ENCODE data around the gene CCL23. TPM values are rescaled to one million over a fixed set of nuclear protein-coding genes. Genes with fewer than 3 reads are reported as not detected.
"Not testable (repeated sequence)": the region's sequence is repeated elsewhere in the genome, so short reads cannot be mapped to it uniquely, and the experiment has no call there.

Gene CCL23
- polyA plus RNA-seq, 1 donor from 2014 or later = not detected

DNA sequence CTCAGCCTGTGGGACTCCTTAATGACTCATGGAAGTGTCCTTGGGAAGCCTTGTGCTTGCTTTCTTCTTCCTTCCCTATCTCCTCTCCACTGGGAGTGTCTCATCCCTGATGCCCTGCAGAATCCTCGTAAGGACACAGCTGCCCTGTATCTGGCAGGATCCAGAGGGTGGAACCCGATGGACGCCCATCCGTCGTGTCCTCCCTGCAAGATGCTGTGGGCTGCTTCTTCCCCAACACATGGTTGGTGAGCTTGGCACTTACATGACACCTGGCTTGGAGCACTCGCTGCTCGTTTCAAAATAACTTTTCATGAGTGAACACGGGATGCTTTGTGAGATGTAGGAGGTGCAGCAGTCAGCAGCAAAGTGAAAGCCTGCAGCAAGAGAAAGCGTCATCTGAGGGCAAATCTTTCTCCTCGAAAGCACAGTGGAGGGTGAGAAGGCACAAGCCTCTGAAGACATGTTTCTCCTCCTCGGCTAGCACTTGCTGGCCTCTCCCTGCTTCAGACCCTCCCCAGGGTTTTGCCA, 19.7 kb downstream of the CCL23 start:
- no peaks in the 10 kb centered on the region for H3K36me3 ChIP-seq (ENCODE audit: insufficient read depth, low read length)
- H3K27me3 ChIP-seq (ENCODE audit: insufficient read depth, low read depth, low read length) = no peaks in the 10 kb centered on the region
- H3F3A ChIP-seq (ENCODE audit: insufficient read depth, low read length, poor library complexity, severe bottlenecking) = no peaks in the 10 kb centered on the region
- H3K9me2 ChIP-seq (ENCODE audit: insufficient read depth, low read length) = no peaks in the 10 kb centered on the region
- H3K4me2 ChIP-seq (ENCODE audit: low read length) = no peak overlapping the region
- TF ChIP-seq EP300 (conservative IDR thresholded peaks at IDR 0.05; ENCODE audit: poor library complexity, severe bottlenecking) (no peak), MXI1 (conservative IDR thresholded peaks at IDR 0.05; ENCODE audit: poor library complexity, severe bottlenecking) (no peak), SMC3 (conservative IDR thresholded peaks at IDR 0.05; ENCODE audit: poor library complexity) (no peak), POLR2AphosphoS5 (IDR thresholded peaks at IDR 0.05) (no peak), TAF1 (IDR thresholded peaks at IDR 0.05; ENCODE audit: low read depth) (no peak), EZH2 (IDR thresholded peaks at IDR 0.05; ENCODE audit: borderline replicate concordance, insufficient read depth, low read length, poor library complexity, severe bottlenecking) (no peak), RAD21 (conservative IDR thresholded peaks at IDR 0.05) (no peak), CTCF (IDR thresholded peaks at IDR 0.05; ENCODE audit: poor library complexity, severe bottlenecking) (no peak)
- TF ChIP-seq, protein P1, sequence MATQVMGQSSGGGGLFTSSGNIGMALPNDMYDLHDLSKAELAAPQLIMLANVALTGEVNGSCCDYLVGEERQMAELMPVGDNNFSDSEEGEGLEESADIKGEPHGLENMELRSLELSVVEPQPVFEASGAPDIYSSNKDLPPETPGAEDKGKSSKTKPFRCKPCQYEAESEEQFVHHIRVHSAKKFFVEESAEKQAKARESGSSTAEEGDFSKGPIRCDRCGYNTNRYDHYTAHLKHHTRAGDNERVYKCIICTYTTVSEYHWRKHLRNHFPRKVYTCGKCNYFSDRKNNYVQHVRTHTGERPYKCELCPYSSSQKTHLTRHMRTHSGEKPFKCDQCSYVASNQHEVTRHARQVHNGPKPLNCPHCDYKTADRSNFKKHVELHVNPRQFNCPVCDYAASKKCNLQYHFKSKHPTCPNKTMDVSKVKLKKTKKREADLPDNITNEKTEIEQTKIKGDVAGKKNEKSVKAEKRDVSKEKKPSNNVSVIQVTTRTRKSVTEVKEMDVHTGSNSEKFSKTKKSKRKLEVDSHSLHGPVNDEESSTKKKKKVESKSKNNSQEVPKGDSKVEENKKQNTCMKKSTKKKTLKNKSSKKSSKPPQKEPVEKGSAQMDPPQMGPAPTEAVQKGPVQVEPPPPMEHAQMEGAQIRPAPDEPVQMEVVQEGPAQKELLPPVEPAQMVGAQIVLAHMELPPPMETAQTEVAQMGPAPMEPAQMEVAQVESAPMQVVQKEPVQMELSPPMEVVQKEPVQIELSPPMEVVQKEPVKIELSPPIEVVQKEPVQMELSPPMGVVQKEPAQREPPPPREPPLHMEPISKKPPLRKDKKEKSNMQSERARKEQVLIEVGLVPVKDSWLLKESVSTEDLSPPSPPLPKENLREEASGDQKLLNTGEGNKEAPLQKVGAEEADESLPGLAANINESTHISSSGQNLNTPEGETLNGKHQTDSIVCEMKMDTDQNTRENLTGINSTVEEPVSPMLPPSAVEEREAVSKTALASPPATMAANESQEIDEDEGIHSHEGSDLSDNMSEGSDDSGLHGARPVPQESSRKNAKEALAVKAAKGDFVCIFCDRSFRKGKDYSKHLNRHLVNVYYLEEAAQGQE (IDR thresholded peaks at IDR 0.05; ENCODE audit: borderline replicate concordance) = no peak
- H3K27ac ChIP-seq (ENCODE audit: low read length) = no peak overlapping the region
- no peaks in the 10 kb centered on the region for H3K9me3 ChIP-seq (ENCODE audit: low read length)
- no peak overlapping the region for H2AFZ ChIP-seq (ENCODE audit: low read depth, low read length)
- no peak overlapping the region for H3K4me3 ChIP-seq (ENCODE audit: low read length)
- H4K20me1 ChIP-seq (ENCODE audit: insufficient read depth) = no peaks in the 10 kb centered on the region
- H3K79me2 ChIP-seq (replicated peaks; ENCODE audit: insufficient read depth, low read length) = no peaks in the 10 kb centered on the region
- H3K9ac ChIP-seq (ENCODE audit: low read length) = no peak overlapping the region

GRCh38 chr17:35995346-35995745, 22.4 kb downstream of the CCL23 start:
- H3K4me2 ChIP-seq (ENCODE audit: low read length); H3K27ac ChIP-seq (ENCODE audit: low read length); H3K27me3 ChIP-seq (ENCODE audit: insufficient read depth, low read depth, low read length); H2AFZ ChIP-seq (ENCODE audit: low read depth, low read length); H3F3A ChIP-seq (ENCODE audit: insufficient read depth, low read length, poor library complexity, severe bottlenecking); H3K36me3 ChIP-seq (ENCODE audit: insufficient read depth, low read length); H3K9ac ChIP-seq (ENCODE audit: low read length); H3K9me2 ChIP-seq (ENCODE audit: insufficient read depth, low read length); H4K20me1 ChIP-seq (ENCODE audit: insufficient read depth); H3K9me3 ChIP-seq (ENCODE audit: low read length); H3K4me3 ChIP-seq (ENCODE audit: low read length); H3K79me2 ChIP-seq (replicated peaks; ENCODE audit: insufficient read depth, low read length): not testable (repeated sequence)

- Histone ChIP-seq H3K9me2 (ENCODE audit: insufficient read depth, low read length) (no peaks in the 10 kb centered on the region), H3K9me3 (ENCODE audit: low read length) (peaks cover 5% of the 10 kb centered on the region), H3K4me2 (ENCODE audit: low read length) (no peak overlapping the region), H3K27ac (ENCODE audit: low read length) (no peak overlapping the region), H3K79me2 (replicated peaks; ENCODE audit: insufficient read depth, low read length) (no peaks in the 10 kb centered on the region), H3K4me3 (ENCODE audit: low read length) (no peak overlapping the region), H3K9ac (ENCODE audit: low read length) (no peak overlapping the region), H3K36me3 (ENCODE audit: insufficient read depth, low read length) (no peaks in the 10 kb centered on the region), H4K20me1 (ENCODE audit: insufficient read depth) (no peaks in the 10 kb centered on the region), H2AFZ (ENCODE audit: low read depth, low read length) (no peak overlapping the region), H3K27me3 (ENCODE audit: insufficient read depth, low read depth, low read length) (no peaks in the 10 kb centered on the region), H3F3A (ENCODE audit: insufficient read depth, low read length, poor library complexity, severe bottlenecking) (no peaks in the 10 kb centered on the region)
- TF ChIP-seq MXI1 (conservative IDR thresholded peaks at IDR 0.05; ENCODE audit: poor library complexity, severe bottlenecking) (no peak), RAD21 (conservative IDR thresholded peaks at IDR 0.05) (no peak), SMC3 (conservative IDR thresholded peaks at IDR 0.05; ENCODE audit: poor library complexity) (no peak), POLR2AphosphoS5 (IDR thresholded peaks at IDR 0.05) (no peak), CTCF (IDR thresholded peaks at IDR 0.05; ENCODE audit: poor library complexity, severe bottlenecking) (no peak), EP300 (conservative IDR thresholded peaks at IDR 0.05; ENCODE audit: poor library complexity, severe bottlenecking) (no peak), EZH2 (IDR thresholded peaks at IDR 0.05; ENCODE audit: borderline replicate concordance, insufficient read depth, low read length, poor library complexity, severe bottlenecking) (no peak), TAF1 (IDR thresholded peaks at IDR 0.05; ENCODE audit: low read depth) (no peak)
- TF ChIP-seq, protein P1 (IDR thresholded peaks at IDR 0.05; ENCODE audit: borderline replicate concordance) = no peak
These were observed 26.7 kb downstream of the CCL23 start for GRCh38 chr17:35991075-35991474.

Measured in neural cell (in vitro differentiated cells).